Choroid plexus epithelial cell (primary cell): ENCODE measurements around the gene TMPRSS4.

Experiments used
- DNase-seq: peaks from one replicate; pipeline ENCODE4 v3.0.0-alpha.2; 2010; ENCODE audit warnings: low read depth
- H3K4me3 ChIP-seq: 2 replicates; pipeline ENCODE4 v1.5.1; 2011; ENCODE audit warnings: low read depth, mild to moderate bottlenecking, control low read depth, low read length, moderate library complexity
- TF ChIP-seq, protein P1 (sequence below): conservative IDR thresholded peaks from 2 replicates; pipeline ENCODE4 v1.5.1; 2011; ENCODE audit warnings: low read depth, mild to moderate bottlenecking, control low read depth, inconsistent platforms, low read length, moderate library complexity

TMPRSS4 gene

DNA sequence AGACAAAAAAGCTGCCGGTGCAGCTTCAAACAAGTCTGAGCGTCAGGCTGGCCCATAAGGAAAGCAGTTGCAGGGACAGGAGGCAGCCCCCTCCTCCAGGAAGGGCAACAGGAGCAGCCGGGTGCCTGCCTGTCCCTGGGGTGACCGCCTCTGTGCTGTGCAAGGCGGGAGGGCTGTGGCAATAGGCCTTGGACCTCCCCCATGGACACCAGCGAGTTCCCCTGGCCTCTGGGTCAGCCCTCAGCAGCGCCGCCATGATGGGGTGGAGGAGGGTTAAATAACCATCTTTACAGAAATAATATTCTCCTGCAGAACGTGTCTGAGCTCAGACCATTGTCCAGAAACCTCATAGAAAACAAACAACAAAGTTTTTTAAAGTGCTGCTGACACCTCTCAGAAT, 3.3 kb upstream of the TMPRSS4 start:
- DNase-seq, result no peak
- TF ChIP-seq, protein P1, sequence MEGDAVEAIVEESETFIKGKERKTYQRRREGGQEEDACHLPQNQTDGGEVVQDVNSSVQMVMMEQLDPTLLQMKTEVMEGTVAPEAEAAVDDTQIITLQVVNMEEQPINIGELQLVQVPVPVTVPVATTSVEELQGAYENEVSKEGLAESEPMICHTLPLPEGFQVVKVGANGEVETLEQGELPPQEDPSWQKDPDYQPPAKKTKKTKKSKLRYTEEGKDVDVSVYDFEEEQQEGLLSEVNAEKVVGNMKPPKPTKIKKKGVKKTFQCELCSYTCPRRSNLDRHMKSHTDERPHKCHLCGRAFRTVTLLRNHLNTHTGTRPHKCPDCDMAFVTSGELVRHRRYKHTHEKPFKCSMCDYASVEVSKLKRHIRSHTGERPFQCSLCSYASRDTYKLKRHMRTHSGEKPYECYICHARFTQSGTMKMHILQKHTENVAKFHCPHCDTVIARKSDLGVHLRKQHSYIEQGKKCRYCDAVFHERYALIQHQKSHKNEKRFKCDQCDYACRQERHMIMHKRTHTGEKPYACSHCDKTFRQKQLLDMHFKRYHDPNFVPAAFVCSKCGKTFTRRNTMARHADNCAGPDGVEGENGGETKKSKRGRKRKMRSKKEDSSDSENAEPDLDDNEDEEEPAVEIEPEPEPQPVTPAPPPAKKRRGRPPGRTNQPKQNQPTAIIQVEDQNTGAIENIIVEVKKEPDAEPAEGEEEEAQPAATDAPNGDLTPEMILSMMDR, result no peak
- H3K4me3 ChIP-seq, result no peak overlapping the region

DNA sequence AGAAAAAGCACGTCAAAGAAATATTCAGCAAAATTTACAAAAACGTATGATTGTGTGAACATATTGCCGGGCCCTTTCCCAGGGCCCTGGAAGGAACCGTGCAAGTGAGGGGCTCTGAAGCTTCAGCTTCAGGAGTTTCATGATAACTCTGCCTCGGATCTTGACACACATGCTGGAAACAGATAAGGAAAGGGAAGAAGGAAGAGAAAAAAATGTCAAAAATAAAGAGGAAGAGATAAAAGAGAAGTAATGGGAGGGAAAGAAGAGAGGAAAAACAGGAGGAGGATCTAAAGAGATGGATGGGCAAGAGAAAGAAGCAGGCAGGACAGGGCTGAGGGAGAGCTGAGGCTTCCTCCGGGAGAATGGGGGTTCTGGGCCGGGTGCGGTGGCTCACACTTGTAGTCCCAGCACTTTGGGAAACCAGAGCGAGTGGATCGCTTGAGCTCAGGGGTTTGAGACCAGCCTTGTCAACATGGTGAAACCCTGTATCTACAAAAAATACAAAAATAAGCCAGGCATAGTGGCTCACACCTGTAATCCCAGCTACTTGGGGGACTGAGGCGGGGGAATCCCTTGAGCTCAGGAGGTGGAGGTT, 2.7 kb upstream of the TMPRSS4 start:
- DNase-seq, result no peak
- no peak overlapping the region for H3K4me3 ChIP-seq
- TF ChIP-seq, protein P1, result no peak

DNA sequence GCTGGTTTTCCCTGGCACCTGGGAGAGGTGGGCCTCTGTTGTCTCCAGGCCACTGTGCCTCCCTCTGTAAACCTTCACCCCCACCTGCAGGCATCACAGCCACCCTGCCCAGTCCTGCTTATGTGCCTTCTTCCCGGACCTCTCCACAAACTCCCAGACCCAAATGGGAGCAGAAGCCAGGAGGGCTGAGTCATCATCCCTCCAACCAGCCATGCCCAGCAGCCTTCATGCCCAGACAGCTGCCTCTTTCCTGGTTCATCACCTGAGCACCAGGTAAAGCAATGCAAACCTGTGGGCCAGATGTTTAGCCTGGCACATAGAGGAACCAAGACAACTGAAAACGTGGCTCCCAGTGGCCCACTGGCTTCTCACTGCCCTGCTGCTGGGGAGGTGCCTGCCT, 2.1 kb upstream of the TMPRSS4 start:
- no peak for DNase-seq
- TF ChIP-seq, protein P1, result no peak
- no peak overlapping the region for H3K4me3 ChIP-seq

DNA sequence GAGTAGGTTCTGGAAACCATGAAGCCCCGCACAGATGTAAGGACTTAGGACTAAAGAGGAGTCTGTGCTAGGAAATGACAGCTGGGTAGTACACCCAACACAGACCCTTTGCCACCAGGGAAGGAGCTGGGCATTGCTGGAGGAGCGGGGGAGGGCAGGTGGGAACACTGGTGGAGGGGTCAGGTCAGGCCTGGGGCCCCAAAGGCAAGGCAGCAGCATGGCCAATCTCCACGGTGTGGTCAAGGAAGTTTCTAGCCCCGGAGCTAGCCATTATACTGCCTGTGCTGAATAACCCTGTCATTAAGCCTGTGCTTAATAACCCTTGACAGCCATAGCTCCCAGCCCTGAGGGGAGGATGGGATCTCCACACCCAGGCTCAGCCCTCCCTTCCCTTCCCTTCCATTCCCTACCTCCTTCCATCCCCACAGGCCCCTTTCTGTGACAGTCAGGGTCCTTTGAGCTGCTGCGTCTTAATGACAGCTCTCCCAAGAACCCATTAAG, 2.1 kb downstream of the TMPRSS4 start:
- TF ChIP-seq, protein P1, result no peak
- H3K4me3 ChIP-seq, result no peak overlapping the region
- DNase-seq, result no peak

DNA sequence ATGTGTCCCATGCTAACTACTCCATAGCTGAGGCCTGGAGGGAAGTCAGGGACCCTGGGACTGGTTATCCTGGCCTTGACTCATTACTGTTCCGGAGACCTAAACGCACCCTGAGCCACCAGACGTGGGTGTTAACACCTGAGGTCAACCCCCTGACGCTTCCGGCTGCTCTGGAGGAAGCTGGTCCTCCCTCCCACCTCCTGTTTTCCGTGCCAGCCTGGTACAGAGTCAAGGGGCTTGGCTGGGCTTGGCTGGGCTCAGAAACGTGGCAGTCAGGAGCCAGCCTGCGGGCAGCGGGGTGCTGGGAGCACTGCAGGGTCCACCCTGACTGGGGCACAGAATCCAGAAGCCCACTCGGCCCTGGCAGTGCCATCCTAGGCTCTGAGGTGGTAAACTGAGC, 2.6 kb downstream of the TMPRSS4 start:
- DNase-seq, result no peak
- no peak overlapping the region for H3K4me3 ChIP-seq
- TF ChIP-seq, protein P1, result no peak

DNA sequence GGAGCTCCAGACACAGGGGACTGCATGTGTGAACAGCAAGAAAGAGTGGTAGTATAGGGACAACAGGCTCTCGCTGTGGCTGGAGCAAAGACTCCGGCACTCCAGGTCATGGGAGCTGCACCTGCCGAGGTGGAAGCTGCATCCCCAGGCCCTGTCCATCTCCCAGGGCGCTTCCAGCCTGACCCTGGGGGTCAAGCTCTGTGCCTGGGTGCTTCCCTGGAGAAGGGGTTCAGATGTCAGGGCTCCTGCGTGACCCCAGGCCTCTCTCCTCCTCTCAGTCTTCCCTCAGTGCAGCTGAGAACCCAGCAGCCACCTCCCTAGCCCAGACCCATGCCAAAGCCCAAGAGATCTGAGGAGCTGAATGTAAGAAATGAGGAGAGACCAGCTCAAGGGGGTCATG, 3.4 kb downstream of the TMPRSS4 start:
- TF ChIP-seq, protein P1, result no peak
- DNase-seq, result no peak
- H3K4me3 ChIP-seq, result no peak overlapping the region

DNA sequence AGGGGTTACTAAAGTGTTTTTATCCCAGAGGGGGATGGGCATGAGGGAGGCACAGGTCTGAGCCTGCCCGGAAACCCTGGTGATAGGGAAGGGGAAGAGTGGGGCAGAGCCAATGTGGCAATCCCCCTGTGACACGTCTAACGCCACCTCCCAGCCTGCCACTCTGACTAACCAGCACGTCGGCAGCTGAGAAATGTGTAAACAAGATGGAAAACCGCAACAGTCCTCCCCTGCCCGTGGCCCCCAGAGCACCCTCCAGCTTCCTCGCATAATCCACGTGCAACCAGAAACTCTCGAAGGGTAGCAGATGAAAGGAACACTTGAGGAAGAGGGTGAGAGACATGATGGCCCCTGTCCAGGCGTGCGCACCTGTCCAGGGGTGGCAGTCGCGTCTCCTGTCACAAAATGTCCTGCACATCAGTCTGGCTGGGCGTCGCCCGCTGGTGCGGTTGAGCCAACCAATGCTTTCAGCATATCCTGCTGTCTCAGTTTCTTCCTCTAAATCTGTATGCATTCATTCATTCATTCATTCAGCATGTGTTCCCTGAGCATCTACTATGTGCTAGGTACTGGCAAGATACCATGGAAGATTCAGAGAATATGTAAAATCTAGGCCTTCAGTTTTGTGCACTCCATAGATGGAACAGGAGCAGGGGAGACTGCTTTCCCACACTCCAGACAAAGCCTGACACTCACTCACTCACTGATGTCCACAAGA, 4.5 kb downstream of the TMPRSS4 start:
- no peak overlapping the region for H3K4me3 ChIP-seq
- TF ChIP-seq, protein P1, result no peak
- DNase-seq, result no peak
